GM23338 (cell line): ENCODE data around the gene NUCB1. TPM values are rescaled to one million over a fixed set of nuclear protein-coding genes. Genes with fewer than 3 reads are reported as not detected.

Experiments
- ATAC-seq: fragments of 200-7000 bp; cut with Tn5 transposase; 3 replicates; pipeline ENCODE4 v1.9.1; 2020
- DNase-seq: peaks from one replicate; pipeline ENCODE4 v3.0.0-alpha.2; 2015; ENCODE audit warnings: low spot score
- H2AFZ ChIP-seq: fragments of 200-600 bp; sonication (generic); 2 replicates; pipeline ENCODE4 v1.8.0; 2016; ENCODE audit warnings: antibody characterized with exemption, mild to moderate bottlenecking, moderate library complexity
- H3F3A ChIP-seq: fragments of 200-600 bp; sonication (generic); replicated peaks from 2 replicates; pipeline ENCODE4 v1.8.0; 2017; ENCODE audit warnings: antibody characterized with exemption, mixed run types, low read depth
- H3K27ac ChIP-seq: fragments of 200-600 bp; sonication (generic); 2 replicates; pipeline ENCODE4 v1.6.1; 2016; ENCODE audit warnings: low read depth
- H3K27me3 ChIP-seq: fragments of 200-600 bp; sonication (generic); 2 replicates; pipeline ENCODE4 v1.8.0; 2016; ENCODE audit warnings: mild to moderate bottlenecking, mixed run types, moderate library complexity; ENCODE audit not compliant: insufficient read depth
- H3K36me3 ChIP-seq: fragments of 200-600 bp; sonication (generic); 2 replicates; pipeline ENCODE4 v1.8.0; 2016; ENCODE audit warnings: mild to moderate bottlenecking; ENCODE audit not compliant: insufficient read depth
- H3K4me1 ChIP-seq: fragments of 200-600 bp; sonication (generic); 2 replicates; pipeline ENCODE4 v1.8.0; 2016; ENCODE audit warnings: mild to moderate bottlenecking, moderate library complexity; ENCODE audit not compliant: insufficient read depth
- H3K4me2 ChIP-seq: fragments of 200-600 bp; sonication (generic); 2 replicates; pipeline ENCODE4 v1.7.1; 2017; ENCODE audit warnings: mixed run types
- H3K4me3 ChIP-seq: fragments of 200-600 bp; sonication (generic); 2 replicates; pipeline ENCODE4 v1.6.1; 2016; ENCODE audit warnings: mixed run types
- H3K79me2 ChIP-seq: fragments of 200-600 bp; sonication (generic); replicated peaks from 2 replicates; pipeline ENCODE4 v1.8.0; 2017; ENCODE audit warnings: mild to moderate bottlenecking; ENCODE audit not compliant: insufficient read depth
- H3K9me2 ChIP-seq: fragments of 200-600 bp; sonication (generic); 2 replicates; pipeline ENCODE4 v1.8.0; 2017; ENCODE audit not compliant: insufficient read depth
- H4K20me1 ChIP-seq: fragments of 200-600 bp; sonication (generic); replicated peaks from 2 replicates; pipeline ENCODE4 v1.8.0; 2017; ENCODE audit warnings: mild to moderate bottlenecking; ENCODE audit not compliant: insufficient read depth
- H3K27ac Mint-ChIP-seq: 2 replicates; pipeline ENCODE4 v1.8.0; 2020; ENCODE audit warnings: inconsistent platforms, mild to moderate bottlenecking, moderate library complexity, mixed read lengths
- H3K27me3 Mint-ChIP-seq: 3 replicates; pipeline ENCODE4 v1.8.0; 2022; ENCODE audit warnings: low read depth, mild to moderate bottlenecking, moderate library complexity, mixed read lengths, inconsistent platforms; ENCODE audit not compliant: insufficient read depth, poor library complexity
- H3K36me3 Mint-ChIP-seq: 3 replicates; pipeline ENCODE4 v1.8.0; 2021; ENCODE audit warnings: low read depth, mild to moderate bottlenecking, inconsistent platforms, moderate library complexity, mixed read lengths
- H3K4me1 Mint-ChIP-seq: 3 replicates; pipeline ENCODE4 v1.8.0; 2020; ENCODE audit warnings: mild to moderate bottlenecking, inconsistent platforms, mixed read lengths
- H3K4me3 Mint-ChIP-seq: 3 replicates; pipeline ENCODE4 v1.8.0; 2021; ENCODE audit warnings: moderate library complexity, mild to moderate bottlenecking, inconsistent platforms, mixed read lengths
- H3K9me3 Mint-ChIP-seq: 3 replicates; pipeline ENCODE4 v1.8.0; 2020; ENCODE audit warnings: moderate library complexity, mild to moderate bottlenecking, inconsistent platforms, mixed read lengths
- CREB1 ChIP-seq: fragments of 250-450 bp; sonication (Bioruptor Pico); IDR thresholded peaks from 2 replicates; pipeline ENCODE4 v1.5.0; 2020; ENCODE audit warnings: low read depth, mild to moderate bottlenecking, moderate library complexity
- EZH2 ChIP-seq: fragments of 200-600 bp; sonication (generic); IDR thresholded peaks from one replicate; pipeline ENCODE4 v1.8.0; 2017; ENCODE audit warnings: antibody characterized with exemption, mild to moderate bottlenecking, low read depth; ENCODE audit not compliant: unreplicated experiment
- EZH2phosphoT487 ChIP-seq: fragments of 200-600 bp; sonication (generic); IDR thresholded peaks from one replicate; pipeline ENCODE4 v1.8.1; 2018; ENCODE audit warnings: antibody characterized with exemption; ENCODE audit not compliant: unreplicated experiment
- NANOG ChIP-seq: IDR thresholded peaks from 2 replicates; pipeline ENCODE4 v1.6.1; 2016; ENCODE audit warnings: antibody characterized with exemption, borderline replicate concordance
- POLR2AphosphoS5 ChIP-seq: IDR thresholded peaks from 2 replicates; pipeline ENCODE4 v1.6.1; 2016; ENCODE audit warnings: antibody characterized with exemption, low read depth
- STAT1 ChIP-seq: IDR thresholded peaks from one replicate; pipeline ENCODE4 v1.6.1; 2016; ENCODE audit warnings: antibody characterized with exemption; ENCODE audit not compliant: unreplicated experiment
- ZNF331 ChIP-seq: fragments of 250-450 bp; sonication (Bioruptor Pico); IDR thresholded peaks from 2 replicates; pipeline ENCODE4 v1.5.0; 2020; ENCODE audit warnings: low read depth, mild to moderate bottlenecking, moderate library complexity
- polyA plus RNA-seq: library from polyadenylated mRNA; unstranded; fragments of >200 nt; fragmentation: Nextera tagmentation; extraction: Ambion mirVana; gene quantifications from 2 replicates; pipeline ENCODE4 v1.2.1, GENCODE V29; 2016
- total RNA-seq: library from RNA; depleted of rRNA; stranded (reverse); fragments of >200 nt; shearing (Covaris generic); gene quantifications from 2 replicates; pipeline ENCODE4 v1.2.3, GENCODE V29; 2014
- TF ChIP-seq, protein P1 (sequence below): IDR thresholded peaks from one replicate; pipeline ENCODE4 v1.6.1; 2018; ENCODE audit warnings: antibody characterized with exemption; ENCODE audit not compliant: unreplicated experiment
- TF ChIP-seq, protein P2 (sequence below): IDR thresholded peaks from 2 replicates; pipeline ENCODE4 v1.6.1; 2016; ENCODE audit warnings: antibody characterized with exemption

Gene NUCB1
- total and polyA plus RNA-seq, 2 experiments from 2014 or later, result 57.1 to 163 TPM

- TF ChIP-seq, protein P1, sequence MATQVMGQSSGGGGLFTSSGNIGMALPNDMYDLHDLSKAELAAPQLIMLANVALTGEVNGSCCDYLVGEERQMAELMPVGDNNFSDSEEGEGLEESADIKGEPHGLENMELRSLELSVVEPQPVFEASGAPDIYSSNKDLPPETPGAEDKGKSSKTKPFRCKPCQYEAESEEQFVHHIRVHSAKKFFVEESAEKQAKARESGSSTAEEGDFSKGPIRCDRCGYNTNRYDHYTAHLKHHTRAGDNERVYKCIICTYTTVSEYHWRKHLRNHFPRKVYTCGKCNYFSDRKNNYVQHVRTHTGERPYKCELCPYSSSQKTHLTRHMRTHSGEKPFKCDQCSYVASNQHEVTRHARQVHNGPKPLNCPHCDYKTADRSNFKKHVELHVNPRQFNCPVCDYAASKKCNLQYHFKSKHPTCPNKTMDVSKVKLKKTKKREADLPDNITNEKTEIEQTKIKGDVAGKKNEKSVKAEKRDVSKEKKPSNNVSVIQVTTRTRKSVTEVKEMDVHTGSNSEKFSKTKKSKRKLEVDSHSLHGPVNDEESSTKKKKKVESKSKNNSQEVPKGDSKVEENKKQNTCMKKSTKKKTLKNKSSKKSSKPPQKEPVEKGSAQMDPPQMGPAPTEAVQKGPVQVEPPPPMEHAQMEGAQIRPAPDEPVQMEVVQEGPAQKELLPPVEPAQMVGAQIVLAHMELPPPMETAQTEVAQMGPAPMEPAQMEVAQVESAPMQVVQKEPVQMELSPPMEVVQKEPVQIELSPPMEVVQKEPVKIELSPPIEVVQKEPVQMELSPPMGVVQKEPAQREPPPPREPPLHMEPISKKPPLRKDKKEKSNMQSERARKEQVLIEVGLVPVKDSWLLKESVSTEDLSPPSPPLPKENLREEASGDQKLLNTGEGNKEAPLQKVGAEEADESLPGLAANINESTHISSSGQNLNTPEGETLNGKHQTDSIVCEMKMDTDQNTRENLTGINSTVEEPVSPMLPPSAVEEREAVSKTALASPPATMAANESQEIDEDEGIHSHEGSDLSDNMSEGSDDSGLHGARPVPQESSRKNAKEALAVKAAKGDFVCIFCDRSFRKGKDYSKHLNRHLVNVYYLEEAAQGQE, result no peak
- TF ChIP-seq POLR2AphosphoS5 (no peak), NANOG (no peak), EZH2 (no peak)
Measured at GRCh38 chr19:48910803-48911202, 10.7 kb downstream of the NUCB1 start (continued).

DNA sequence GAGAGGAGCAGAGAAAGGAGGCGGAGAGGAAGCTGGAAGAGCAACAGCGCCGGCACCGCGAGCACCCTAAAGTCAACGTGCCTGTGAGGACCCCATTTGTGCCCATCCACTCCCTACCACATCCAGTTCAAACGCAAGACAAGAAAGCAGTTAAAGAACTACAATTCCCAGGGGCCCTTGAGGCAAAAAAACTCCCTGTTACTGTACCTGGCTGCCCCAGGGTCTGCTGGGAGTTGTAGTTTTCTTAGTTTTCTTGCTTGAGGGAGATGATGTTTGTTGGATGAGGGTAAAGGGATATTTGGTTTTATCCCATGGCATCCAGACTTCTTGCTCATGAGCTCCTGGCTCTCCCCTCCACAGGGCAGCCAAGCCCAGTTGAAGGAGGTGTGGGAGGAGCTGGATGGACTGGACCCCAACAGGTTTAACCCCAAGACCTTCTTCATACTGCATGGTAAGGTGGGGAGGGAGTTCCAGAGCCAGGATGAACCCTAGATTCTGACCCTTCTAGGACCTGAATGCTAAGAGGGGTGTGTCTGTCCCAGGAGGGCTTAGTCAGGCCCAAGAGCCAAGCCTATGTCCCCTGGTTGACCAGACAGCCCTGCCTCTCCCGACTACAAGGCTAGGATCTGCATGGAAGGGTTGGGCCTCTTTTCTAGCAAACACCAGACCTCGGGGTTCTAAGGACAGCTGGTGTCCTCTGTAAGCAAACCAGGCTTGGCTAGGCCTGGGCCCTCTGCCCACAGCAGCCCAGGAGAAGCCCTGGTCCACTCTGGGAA is 13.2 kb downstream of the NUCB1 start:
- H3K79me2 ChIP-seq, result no peaks in the 10 kb centered on the region
- H3F3A ChIP-seq, result 0 out of 2 replicates have a peak, but pooled peaks cover 8% of the 10 kb centered on the region
- no peak overlapping the region for H3K4me3 ChIP-seq
- no peak overlapping the region for H3K4me3 Mint-ChIP-seq
- H3K4me1 Mint-ChIP-seq, result no peaks in the 10 kb centered on the region
- H3K27ac ChIP-seq, result no peak overlapping the region
- no peaks in the 10 kb centered on the region for H3K4me1 ChIP-seq
- no peaks in the 10 kb centered on the region for H3K27me3 ChIP-seq
- H3K9me3 Mint-ChIP-seq, result no peaks in the 10 kb centered on the region
- H3K9me2 ChIP-seq, result no peaks in the 10 kb centered on the region
- H2AFZ ChIP-seq, result no peak overlapping the region
- DNase-seq (peak; percentile 70), ATAC-seq (peak; percentile 81)
- H3K36me3 ChIP-seq, result peaks cover 17% of the 10 kb centered on the region
- peaks cover 3% of the 10 kb centered on the region for H3K27me3 Mint-ChIP-seq
- no peak for TF ChIP-seq STAT1
- TF ChIP-seq, protein P2, sequence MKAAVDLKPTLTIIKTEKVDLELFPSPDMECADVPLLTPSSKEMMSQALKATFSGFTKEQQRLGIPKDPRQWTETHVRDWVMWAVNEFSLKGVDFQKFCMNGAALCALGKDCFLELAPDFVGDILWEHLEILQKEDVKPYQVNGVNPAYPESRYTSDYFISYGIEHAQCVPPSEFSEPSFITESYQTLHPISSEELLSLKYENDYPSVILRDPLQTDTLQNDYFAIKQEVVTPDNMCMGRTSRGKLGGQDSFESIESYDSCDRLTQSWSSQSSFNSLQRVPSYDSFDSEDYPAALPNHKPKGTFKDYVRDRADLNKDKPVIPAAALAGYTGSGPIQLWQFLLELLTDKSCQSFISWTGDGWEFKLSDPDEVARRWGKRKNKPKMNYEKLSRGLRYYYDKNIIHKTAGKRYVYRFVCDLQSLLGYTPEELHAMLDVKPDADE, result peak; percentile 95
- H4K20me1 ChIP-seq, result no peaks in the 10 kb centered on the region; the same call in 1 of the 2 replicates
- H3K27ac Mint-ChIP-seq, result no peak overlapping the region
- H3K36me3 Mint-ChIP-seq, result peaks cover 57% of the 10 kb centered on the region
- H3K4me2 ChIP-seq, result no peak overlapping the region

DNA sequence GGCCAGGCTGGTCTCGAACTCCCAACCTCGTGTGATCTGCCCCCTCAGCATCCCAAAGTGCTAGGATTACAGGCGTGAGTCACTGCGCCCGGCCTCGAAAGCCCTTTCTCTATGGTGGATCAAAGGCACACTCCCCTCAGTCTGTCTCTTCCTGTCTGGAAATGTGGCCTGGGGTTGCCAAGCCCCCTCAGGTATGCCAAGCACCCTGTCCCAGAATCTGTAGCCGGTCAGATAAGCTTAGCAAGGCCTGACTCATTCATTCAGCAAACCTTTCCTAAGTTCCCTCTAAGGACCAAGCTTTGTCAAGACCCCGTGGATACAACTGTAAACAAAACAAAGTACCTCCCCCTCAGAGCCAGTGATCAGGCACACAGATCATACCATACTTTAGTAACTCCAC is 14.1 kb downstream of the NUCB1 start:
- peaks cover 54% of the 10 kb centered on the region for H3K36me3 Mint-ChIP-seq
- H3K79me2 ChIP-seq, result no peaks in the 10 kb centered on the region
- no peak overlapping the region for H3K4me3 Mint-ChIP-seq
- TF ChIP-seq NANOG (no peak), CREB1 (CRISPR knock-in tag) (no peak), ZNF331 (CRISPR knock-in tag) (no peak), EZH2phosphoT487 (no peak)
- TF ChIP-seq, protein P1, result no peak
- TF ChIP-seq, protein P2, result no peak

More for the DNA sequence above, 14.1 kb downstream of the NUCB1 start:
- DNase-seq (no peak), ATAC-seq (no peak)
- Histone ChIP-seq H3K36me3 (peaks cover 17% of the 10 kb centered on the region), H3K4me2 (no peak overlapping the region), H4K20me1 (peaks cover 3% of the 10 kb centered on the region), H3K9me2 (no peaks in the 10 kb centered on the region), H3K4me1 (no peaks in the 10 kb centered on the region), H3K4me3 (no peak overlapping the region), H3K27ac (no peak overlapping the region), H2AFZ (no peak overlapping the region), H3K27me3 (no peaks in the 10 kb centered on the region), H3F3A (0 out of 2 replicates have a peak, but pooled peaks cover 11% of the 10 kb centered on the region)
- Mint-ChIP-seq H3K9me3 (no peaks in the 10 kb centered on the region), H3K4me1 (no peaks in the 10 kb centered on the region), H3K27me3 (peaks cover 3% of the 10 kb centered on the region), H3K27ac (no peak overlapping the region)
